DOHH2 (cell line): ENCODE measurements around the gene RGS19.

Experiments used
- H3F3A ChIP-seq: fragments of 200-600 bp; sonication (generic), shearing (Covaris generic); 2 replicates; pipeline ENCODE4 v1.6.0; 2016; ENCODE audit warnings: antibody characterized with exemption, mild to moderate bottlenecking; ENCODE audit not compliant: control insufficient read depth, insufficient read depth
- H3K27ac ChIP-seq: fragments of 200-600 bp; sonication (generic); 2 replicates; pipeline ENCODE4 v1.5.1; 2014; ENCODE audit warnings: low read depth, mild to moderate bottlenecking, low read length, moderate library complexity
- H3K27me3 ChIP-seq: fragments of 200-600 bp; sonication (generic); 2 replicates; pipeline ENCODE4 v1.6.1; 2014; ENCODE audit warnings: mild to moderate bottlenecking, low read length, mixed read lengths; ENCODE audit not compliant: control insufficient read depth
- H3K36me3 ChIP-seq: fragments of 200-600 bp; sonication (generic); 2 replicates; pipeline ENCODE4 v1.6.1; 2014; ENCODE audit warnings: mild to moderate bottlenecking, low read length, moderate library complexity, mixed read lengths; ENCODE audit not compliant: control insufficient read depth
- H3K4me1 ChIP-seq: fragments of 200-600 bp; sonication (generic); 2 replicates; pipeline ENCODE4 v1.6.1; 2014; ENCODE audit warnings: mild to moderate bottlenecking, low read length, mixed read lengths; ENCODE audit not compliant: control insufficient read depth
- H3K4me2 ChIP-seq: fragments of 200-600 bp; sonication (generic); 2 replicates; pipeline ENCODE4 v1.6.0; 2014; ENCODE audit warnings: mild to moderate bottlenecking, low read length, moderate library complexity
- H3K4me3 ChIP-seq: fragments of 200-600 bp; sonication (generic); 2 replicates; pipeline ENCODE4 v1.5.1; 2014; ENCODE audit warnings: mild to moderate bottlenecking, low read length, mixed read lengths
- H3K79me2 ChIP-seq: fragments of 200-600 bp; sonication (generic); 2 replicates; pipeline ENCODE4 v1.6.1; 2014; ENCODE audit warnings: mild to moderate bottlenecking, low read length, mixed read lengths; ENCODE audit not compliant: control insufficient read depth
- H3K9me2 ChIP-seq: fragments of 200-600 bp; sonication (generic); replicated peaks from 2 replicates; pipeline ENCODE4 v1.6.1; 2014; ENCODE audit warnings: mild to moderate bottlenecking, low read length, mixed read lengths; ENCODE audit not compliant: control insufficient read depth
- H3K9me3 ChIP-seq: fragments of 200-600 bp; sonication (generic); 2 replicates; pipeline ENCODE4 v1.6.1; 2014; ENCODE audit warnings: antibody characterized with exemption, low read length, mixed read lengths; ENCODE audit not compliant: control insufficient read depth, insufficient read depth
- H4K20me1 ChIP-seq: fragments of 200-600 bp; sonication (generic); 2 replicates; pipeline ENCODE4 v1.6.0; 2014; ENCODE audit warnings: low read depth, mild to moderate bottlenecking, antibody characterized with exemption, low read length, moderate library complexity; ENCODE audit not compliant: control insufficient read depth, insufficient read depth
- EZH2phosphoT487 ChIP-seq: fragments of 200-600 bp; sonication (generic); IDR thresholded peaks from 2 replicates; pipeline ENCODE4 v1.6.1; 2017; ENCODE audit warnings: borderline replicate concordance, mild to moderate bottlenecking, antibody characterized with exemption, low read length, moderate library complexity, mixed read lengths
- TF ChIP-seq, protein P1 (sequence below): fragments of 200-600 bp; sonication (generic); IDR thresholded peaks from one replicate; pipeline ENCODE4 v1.5.1; 2014; ENCODE audit warnings: antibody characterized with exemption, mild to moderate bottlenecking, low read depth, low read length; ENCODE audit not compliant: poor library complexity, severe bottlenecking

Gene RGS19

DNA sequence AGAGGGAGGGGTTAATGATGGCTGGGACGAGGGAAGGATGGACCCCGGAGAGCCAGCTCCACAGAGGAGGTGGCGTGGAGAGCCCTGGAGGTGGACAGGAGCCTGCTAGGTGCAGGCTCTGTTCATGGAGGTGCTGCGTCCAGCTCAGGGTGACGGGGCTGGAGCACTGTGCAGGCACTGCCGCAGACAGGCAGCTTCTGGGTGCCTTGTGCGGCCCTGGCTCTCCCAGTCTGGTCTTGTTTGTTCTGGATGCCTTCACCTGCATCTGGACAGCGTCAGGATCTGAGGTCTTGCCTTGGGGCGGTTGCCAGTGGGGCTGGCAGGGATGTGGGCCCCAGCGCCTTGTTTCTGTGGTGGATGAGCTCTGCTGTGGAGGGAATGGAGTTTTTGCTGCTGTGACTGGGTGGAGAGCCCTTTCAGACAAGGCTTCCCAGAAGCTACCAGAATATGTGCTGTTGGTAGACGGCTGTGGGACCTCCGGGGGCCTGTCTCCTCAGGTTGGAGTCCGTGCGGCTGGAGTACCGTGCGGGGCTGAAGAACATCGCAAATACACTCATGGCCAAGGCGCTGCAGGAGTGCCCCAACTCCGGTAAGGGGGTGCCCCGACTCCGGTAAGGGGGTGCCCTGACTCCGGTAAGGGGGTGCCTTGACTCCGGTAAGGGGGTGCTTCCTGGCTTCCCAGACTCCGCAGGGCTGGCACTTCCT lies 51.2 kb downstream of the RGS19 start:
- H3K27me3 ChIP-seq, result no peaks in the 10 kb centered on the region
- H3K36me3 ChIP-seq, result peaks cover 84% of the 10 kb centered on the region
- H3K79me2 ChIP-seq, result no peaks in the 10 kb centered on the region
- no peaks in the 10 kb centered on the region for H3K4me1 ChIP-seq
- H3K4me3 ChIP-seq, result no peak overlapping the region
- H3K4me2 ChIP-seq, result no peak overlapping the region
- H3K9me3 ChIP-seq, result no peaks in the 10 kb centered on the region
- H3K27ac ChIP-seq, result no peak overlapping the region
- no peak for TF ChIP-seq EZH2phosphoT487
- TF ChIP-seq, protein P1, sequence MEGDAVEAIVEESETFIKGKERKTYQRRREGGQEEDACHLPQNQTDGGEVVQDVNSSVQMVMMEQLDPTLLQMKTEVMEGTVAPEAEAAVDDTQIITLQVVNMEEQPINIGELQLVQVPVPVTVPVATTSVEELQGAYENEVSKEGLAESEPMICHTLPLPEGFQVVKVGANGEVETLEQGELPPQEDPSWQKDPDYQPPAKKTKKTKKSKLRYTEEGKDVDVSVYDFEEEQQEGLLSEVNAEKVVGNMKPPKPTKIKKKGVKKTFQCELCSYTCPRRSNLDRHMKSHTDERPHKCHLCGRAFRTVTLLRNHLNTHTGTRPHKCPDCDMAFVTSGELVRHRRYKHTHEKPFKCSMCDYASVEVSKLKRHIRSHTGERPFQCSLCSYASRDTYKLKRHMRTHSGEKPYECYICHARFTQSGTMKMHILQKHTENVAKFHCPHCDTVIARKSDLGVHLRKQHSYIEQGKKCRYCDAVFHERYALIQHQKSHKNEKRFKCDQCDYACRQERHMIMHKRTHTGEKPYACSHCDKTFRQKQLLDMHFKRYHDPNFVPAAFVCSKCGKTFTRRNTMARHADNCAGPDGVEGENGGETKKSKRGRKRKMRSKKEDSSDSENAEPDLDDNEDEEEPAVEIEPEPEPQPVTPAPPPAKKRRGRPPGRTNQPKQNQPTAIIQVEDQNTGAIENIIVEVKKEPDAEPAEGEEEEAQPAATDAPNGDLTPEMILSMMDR, result no peak
- H4K20me1 ChIP-seq, result no peaks in the 10 kb centered on the region
- H3K9me2 ChIP-seq, result no peaks in the 10 kb centered on the region
- H3F3A ChIP-seq, result no peaks in the 10 kb centered on the region

DNA sequence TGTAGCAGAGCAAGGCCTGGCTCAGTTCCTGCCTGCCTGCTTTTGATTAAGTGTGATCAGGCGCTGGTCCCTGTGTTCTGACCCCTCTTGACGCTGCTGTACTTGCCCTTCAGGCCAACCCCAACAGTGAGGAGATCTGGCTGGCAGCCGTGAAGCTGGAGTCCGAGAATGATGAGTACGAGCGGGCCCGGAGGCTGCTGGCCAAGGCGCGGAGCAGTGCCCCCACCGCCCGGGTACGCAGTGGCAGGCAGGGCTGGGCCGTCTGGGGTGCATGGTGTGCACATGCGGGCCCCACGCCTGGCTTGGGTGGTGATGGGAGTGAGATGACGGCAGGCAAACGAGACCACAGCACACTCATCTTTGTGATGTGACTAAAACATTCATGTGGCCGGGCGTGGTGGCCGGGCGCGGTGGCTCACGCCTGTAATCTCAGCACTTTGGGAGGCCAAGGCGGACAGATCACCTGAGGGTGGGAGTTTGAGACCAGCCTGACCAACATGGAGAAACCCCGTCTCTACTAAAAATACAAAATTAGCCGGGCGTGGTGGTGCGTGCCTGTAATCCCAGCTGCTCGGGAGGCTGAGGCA lies 53.4 kb downstream of the RGS19 start:
- no peaks in the 10 kb centered on the region for H3K9me2 ChIP-seq
- no peaks in the 10 kb centered on the region for H3K9me3 ChIP-seq
- no peak for TF ChIP-seq EZH2phosphoT487
- TF ChIP-seq, protein P1, result no peak
- peaks cover 91% of the 10 kb centered on the region for H3K36me3 ChIP-seq
- H3K4me2 ChIP-seq, result no peak overlapping the region
- H4K20me1 ChIP-seq, result no peaks in the 10 kb centered on the region
- no peaks in the 10 kb centered on the region; the same call in 1 of the 2 replicates for H3K79me2 ChIP-seq
- no peak overlapping the region for H3K4me3 ChIP-seq
- no peaks in the 10 kb centered on the region for H3K27me3 ChIP-seq
- H3K27ac ChIP-seq, result no peak overlapping the region
- H3F3A ChIP-seq, result no peaks in the 10 kb centered on the region
- no peaks in the 10 kb centered on the region for H3K4me1 ChIP-seq

DNA sequence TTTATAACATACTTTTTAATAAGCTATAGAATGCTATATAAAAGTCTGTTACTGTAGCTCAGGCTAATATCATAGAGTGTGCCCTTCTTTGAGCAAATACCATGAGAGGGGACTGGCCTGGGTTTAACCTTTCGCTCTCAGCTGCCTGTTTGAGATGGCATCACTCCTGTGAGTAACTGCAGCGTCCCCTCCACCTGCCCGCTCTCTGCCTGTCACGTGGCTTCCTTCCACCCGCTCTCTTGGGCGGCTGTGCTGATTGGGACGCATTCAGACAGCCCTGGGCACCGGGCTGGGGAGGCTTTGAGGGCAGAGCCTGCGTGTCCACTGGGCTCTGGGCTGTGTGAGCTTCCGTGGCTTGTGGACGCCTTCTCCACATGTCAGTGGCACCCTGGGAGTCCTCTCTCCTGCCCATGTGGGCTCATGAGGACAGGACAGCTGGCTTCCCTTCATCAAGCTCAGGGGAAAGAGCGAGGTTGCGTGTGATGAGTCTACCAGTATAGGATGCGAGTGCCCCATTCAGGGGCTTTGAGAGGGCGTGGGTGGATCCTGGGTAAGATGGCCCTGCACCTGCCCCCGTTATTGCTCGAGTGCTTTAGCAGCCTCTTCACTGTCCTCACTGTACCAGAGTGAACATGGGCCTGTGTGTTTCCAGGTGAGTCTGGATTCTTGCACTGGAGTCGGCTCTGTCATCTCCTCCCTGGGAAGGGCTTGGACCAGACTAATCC lies 54.1 kb downstream of the RGS19 start:
- H3K4me1 ChIP-seq, result no peaks in the 10 kb centered on the region
- H3K9me3 ChIP-seq, result no peaks in the 10 kb centered on the region
- no peak overlapping the region for H3K27ac ChIP-seq
- H3F3A ChIP-seq, result no peaks in the 10 kb centered on the region
- H3K27me3 ChIP-seq, result no peaks in the 10 kb centered on the region
- H3K36me3 ChIP-seq, result peaks cover 88% of the 10 kb centered on the region
- no peaks in the 10 kb centered on the region for H3K9me2 ChIP-seq
- H3K79me2 ChIP-seq, result no peaks in the 10 kb centered on the region; the same call in 1 of the 2 replicates
- TF ChIP-seq, protein P1, result no peak
- TF ChIP-seq EZH2phosphoT487, result no peak
- no peak overlapping the region for H3K4me3 ChIP-seq
- H3K4me2 ChIP-seq, result no peak overlapping the region
- H4K20me1 ChIP-seq, result no peaks in the 10 kb centered on the region
